Measurements from ENCODE around the gene GOLGA3. TPM values are rescaled to one million over a fixed set of nuclear protein-coding genes. Genes with fewer than 3 reads are reported as not detected.

The GOLGA3 gene
- total and polyA plus RNA-seq, 10 of the 15 experiments (the other 5 are each of a cell fraction or from before 2014, with no cell fraction given) = 2.0 to 42.7 (median 15.2) TPM

DNA sequence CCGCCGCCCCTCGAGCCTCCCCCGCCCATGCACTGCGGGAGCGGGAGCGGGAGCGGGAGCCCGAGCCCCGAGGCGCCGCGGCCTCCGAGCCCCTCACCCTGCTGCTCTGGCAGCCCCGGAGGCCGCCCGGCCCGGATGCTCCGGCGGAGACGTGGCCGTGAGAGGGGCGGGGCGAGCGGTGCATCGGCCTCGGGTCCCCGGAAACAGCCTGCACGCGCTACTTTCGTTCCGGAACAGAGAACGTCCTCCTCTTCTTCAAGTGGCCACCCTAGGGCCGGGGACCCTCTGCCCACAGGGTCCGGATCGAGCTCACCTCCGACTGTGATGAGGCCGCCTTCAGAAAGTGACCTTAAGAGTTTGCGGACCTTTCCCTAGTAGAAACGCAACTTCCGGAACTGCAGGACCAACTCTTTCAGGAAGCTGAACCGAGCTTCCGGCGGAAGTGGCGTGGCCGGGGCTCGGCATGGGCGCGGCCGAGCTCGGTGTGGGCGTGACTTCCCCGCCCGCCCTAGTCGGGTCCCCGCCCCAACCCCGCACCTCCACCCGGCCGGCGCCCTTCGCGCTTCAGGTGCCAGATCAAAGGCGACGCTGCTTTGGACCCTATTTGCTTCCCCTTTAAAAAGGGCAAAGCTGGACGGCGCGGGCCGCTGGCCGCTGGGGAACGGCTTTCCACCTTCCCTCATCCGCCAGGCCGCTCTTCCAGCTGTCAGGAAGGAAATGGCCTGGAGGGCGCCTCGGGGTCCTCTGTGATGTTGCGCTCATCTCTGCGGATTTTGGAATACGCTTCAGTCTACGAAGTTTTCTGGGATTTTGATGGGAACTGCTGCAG lies at the start of gene GOLGA3 (continued):
- peak; percentile 42 for TF ChIP-seq TBL1XR1 (IDR thresholded peaks at IDR 0.05; ENCODE audit: low read depth, low read length)
- TF ChIP-seq, protein P1, sequence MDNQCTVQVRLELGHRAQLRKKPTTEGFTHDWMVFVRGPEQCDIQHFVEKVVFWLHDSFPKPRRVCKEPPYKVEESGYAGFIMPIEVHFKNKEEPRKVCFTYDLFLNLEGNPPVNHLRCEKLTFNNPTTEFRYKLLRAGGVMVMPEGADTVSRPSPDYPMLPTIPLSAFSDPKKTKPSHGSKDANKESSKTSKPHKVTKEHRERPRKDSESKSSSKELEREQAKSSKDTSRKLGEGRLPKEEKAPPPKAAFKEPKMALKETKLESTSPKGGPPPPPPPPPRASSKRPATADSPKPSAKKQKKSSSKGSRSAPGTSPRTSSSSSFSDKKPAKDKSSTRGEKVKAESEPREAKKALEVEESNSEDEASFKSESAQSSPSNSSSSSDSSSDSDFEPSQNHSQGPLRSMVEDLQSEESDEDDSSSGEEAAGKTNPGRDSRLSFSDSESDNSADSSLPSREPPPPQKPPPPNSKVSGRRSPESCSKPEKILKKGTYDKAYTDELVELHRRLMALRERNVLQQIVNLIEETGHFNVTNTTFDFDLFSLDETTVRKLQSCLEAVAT (IDR thresholded peaks at IDR 0.05) = peak; percentile 92
- TF ChIP-seq GABPA (IDR thresholded peaks at IDR 0.05; ENCODE audit: low read depth) = peak; percentile 96
- TF ChIP-seq SPI1 (IDR thresholded peaks at IDR 0.05; ENCODE audit: borderline replicate concordance, insufficient read depth, low read depth, low read length) = peak; percentile 12; the same call in 1 of the 2 replicates
- peak; percentile 94 for TF ChIP-seq RB1 (IDR thresholded peaks at IDR 0.05; ENCODE audit: borderline replicate concordance)
- TF ChIP-seq, protein P2, sequence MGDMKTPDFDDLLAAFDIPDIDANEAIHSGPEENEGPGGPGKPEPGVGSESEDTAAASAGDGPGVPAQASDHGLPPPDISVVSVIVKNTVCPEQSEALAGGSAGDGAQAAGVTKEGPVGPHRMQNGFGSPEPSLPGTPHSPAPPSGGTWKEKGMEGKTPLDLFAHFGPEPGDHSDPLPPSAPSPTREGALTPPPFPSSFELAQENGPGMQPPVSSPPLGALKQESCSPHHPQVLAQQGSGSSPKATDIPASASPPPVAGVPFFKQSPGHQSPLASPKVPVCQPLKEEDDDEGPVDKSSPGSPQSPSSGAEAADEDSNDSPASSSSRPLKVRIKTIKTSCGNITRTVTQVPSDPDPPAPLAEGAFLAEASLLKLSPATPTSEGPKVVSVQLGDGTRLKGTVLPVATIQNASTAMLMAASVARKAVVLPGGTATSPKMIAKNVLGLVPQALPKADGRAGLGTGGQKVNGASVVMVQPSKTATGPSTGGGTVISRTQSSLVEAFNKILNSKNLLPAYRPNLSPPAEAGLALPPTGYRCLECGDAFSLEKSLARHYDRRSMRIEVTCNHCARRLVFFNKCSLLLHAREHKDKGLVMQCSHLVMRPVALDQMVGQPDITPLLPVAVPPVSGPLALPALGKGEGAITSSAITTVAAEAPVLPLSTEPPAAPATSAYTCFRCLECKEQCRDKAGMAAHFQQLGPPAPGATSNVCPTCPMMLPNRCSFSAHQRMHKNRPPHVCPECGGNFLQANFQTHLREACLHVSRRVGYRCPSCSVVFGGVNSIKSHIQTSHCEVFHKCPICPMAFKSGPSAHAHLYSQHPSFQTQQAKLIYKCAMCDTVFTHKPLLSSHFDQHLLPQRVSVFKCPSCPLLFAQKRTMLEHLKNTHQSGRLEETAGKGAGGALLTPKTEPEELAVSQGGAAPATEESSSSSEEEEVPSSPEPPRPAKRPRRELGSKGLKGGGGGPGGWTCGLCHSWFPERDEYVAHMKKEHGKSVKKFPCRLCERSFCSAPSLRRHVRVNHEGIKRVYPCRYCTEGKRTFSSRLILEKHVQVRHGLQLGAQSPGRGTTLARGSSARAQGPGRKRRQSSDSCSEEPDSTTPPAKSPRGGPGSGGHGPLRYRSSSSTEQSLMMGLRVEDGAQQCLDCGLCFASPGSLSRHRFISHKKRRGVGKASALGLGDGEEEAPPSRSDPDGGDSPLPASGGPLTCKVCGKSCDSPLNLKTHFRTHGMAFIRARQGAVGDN (IDR thresholded peaks at IDR 0.05) = 0 out of 2 replicates have a peak, but pooled peaks have one; percentile 10
- no peak for TF ChIP-seq EZH2 (IDR thresholded peaks at IDR 0.05; ENCODE audit: borderline replicate concordance, control insufficient read depth, low read depth, low read length)
- 0 out of 2 replicates have a peak, but pooled peaks have one; percentile 3 for TF ChIP-seq SMC3 (IDR thresholded peaks at IDR 0.05; ENCODE audit: borderline replicate concordance, low read length)
- TF ChIP-seq, protein P3, sequence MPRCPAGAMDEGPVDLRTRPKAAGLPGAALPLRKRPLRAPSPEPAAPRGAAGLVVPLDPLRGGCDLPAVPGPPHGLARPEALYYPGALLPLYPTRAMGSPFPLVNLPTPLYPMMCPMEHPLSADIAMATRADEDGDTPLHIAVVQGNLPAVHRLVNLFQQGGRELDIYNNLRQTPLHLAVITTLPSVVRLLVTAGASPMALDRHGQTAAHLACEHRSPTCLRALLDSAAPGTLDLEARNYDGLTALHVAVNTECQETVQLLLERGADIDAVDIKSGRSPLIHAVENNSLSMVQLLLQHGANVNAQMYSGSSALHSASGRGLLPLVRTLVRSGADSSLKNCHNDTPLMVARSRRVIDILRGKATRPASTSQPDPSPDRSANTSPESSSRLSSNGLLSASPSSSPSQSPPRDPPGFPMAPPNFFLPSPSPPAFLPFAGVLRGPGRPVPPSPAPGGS (IDR thresholded peaks at IDR 0.05; ENCODE audit: borderline replicate concordance, insufficient read depth, low read depth, low read length, poor library complexity, severe bottlenecking) = peak; percentile 62
- TF ChIP-seq SREBF2 (IDR thresholded peaks at IDR 0.05; ENCODE audit: low read length) = peak; percentile 59
- TF ChIP-seq, protein P4, sequence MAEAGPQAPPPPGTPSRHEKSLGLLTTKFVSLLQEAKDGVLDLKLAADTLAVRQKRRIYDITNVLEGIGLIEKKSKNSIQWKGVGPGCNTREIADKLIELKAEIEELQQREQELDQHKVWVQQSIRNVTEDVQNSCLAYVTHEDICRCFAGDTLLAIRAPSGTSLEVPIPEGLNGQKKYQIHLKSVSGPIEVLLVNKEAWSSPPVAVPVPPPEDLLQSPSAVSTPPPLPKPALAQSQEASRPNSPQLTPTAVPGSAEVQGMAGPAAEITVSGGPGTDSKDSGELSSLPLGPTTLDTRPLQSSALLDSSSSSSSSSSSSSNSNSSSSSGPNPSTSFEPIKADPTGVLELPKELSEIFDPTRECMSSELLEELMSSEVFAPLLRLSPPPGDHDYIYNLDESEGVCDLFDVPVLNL (IDR thresholded peaks at IDR 0.05; ENCODE audit: low read depth, low read length) = no peak
- TF ChIP-seq, protein P5, sequence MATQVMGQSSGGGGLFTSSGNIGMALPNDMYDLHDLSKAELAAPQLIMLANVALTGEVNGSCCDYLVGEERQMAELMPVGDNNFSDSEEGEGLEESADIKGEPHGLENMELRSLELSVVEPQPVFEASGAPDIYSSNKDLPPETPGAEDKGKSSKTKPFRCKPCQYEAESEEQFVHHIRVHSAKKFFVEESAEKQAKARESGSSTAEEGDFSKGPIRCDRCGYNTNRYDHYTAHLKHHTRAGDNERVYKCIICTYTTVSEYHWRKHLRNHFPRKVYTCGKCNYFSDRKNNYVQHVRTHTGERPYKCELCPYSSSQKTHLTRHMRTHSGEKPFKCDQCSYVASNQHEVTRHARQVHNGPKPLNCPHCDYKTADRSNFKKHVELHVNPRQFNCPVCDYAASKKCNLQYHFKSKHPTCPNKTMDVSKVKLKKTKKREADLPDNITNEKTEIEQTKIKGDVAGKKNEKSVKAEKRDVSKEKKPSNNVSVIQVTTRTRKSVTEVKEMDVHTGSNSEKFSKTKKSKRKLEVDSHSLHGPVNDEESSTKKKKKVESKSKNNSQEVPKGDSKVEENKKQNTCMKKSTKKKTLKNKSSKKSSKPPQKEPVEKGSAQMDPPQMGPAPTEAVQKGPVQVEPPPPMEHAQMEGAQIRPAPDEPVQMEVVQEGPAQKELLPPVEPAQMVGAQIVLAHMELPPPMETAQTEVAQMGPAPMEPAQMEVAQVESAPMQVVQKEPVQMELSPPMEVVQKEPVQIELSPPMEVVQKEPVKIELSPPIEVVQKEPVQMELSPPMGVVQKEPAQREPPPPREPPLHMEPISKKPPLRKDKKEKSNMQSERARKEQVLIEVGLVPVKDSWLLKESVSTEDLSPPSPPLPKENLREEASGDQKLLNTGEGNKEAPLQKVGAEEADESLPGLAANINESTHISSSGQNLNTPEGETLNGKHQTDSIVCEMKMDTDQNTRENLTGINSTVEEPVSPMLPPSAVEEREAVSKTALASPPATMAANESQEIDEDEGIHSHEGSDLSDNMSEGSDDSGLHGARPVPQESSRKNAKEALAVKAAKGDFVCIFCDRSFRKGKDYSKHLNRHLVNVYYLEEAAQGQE (IDR thresholded peaks at IDR 0.05; ENCODE audit: low read depth, low read length) = no peak
- peak; percentile 92 for TF ChIP-seq RELA (IDR thresholded peaks at IDR 0.05; ENCODE audit: borderline replicate concordance, partially characterized antibody)
- TF ChIP-seq SUZ12 (IDR thresholded peaks at IDR 0.05; ENCODE audit: unreplicated experiment) = no peak
- TF ChIP-seq KLF5 (IDR thresholded peaks at IDR 0.05; ENCODE audit: partially characterized antibody) = peak; percentile 90
- TF ChIP-seq BACH1 (IDR thresholded peaks at IDR 0.05; ENCODE audit: borderline replicate concordance) = no peak

Measured in GM12878 (cell line).